ENCODE results near the gene TAC4. TPM values are rescaled to one million over a fixed set of nuclear protein-coding genes. Genes with fewer than 3 reads are reported as not detected.

The TAC4 gene
- total and polyA plus RNA-seq, 2 of the 13 experiments (the other 11 are each of a cell fraction or from before 2014, with no cell fraction given): not detected

DNA sequence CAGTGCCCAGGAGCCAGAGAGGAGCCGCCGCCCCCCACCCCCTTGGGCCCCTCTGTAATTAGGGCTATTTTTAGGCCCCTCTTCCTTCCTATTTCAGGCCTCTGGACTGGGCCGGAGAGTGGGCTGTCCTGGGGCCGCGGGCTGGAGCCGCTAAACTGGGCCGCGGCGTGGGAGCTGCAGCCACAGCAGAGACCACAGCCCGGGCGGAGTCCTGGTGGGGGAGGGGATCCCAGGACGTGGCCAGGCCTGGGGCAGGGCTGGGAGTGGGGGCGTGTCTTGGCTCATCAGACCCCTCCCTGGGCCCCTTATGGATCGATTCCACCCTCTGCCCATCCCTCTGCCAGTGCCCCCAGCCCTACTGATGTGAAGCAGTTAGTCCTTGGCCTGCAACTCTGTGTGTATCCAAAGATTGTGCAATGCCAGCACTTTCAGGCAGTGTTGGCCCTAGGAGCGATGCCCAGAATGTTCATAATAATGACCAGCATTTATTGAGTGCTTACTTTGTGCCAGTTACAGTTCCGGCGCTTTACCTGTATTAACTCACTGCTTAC, 15.0 kb upstream of the TAC4 start (continued):
- TF ChIP-seq MEIS2 (CRISPR knock-in tag; IDR thresholded peaks at IDR 0.05) (no peak), HNRNPH1 (optimal IDR thresholded peaks at IDR 0.05; ENCODE audit: low read depth, low read length) (no peak), FOXA3 (CRISPR knock-in tag; IDR thresholded peaks at IDR 0.05) (peak; percentile 69; the same call in 1 of the 2 replicates), NCOR1 (IDR thresholded peaks at IDR 0.05; ENCODE audit: borderline replicate concordance, low read length) (no peak), ZNF3 (CRISPR knock-in tag; IDR thresholded peaks at IDR 0.05) (0 out of 2 replicates have a peak, but pooled peaks have one; percentile 58), GTF2F1 (IDR thresholded peaks at IDR 0.05; ENCODE audit: low read length) (no peak), KAT7 (CRISPR knock-in tag; IDR thresholded peaks at IDR 0.05; ENCODE audit: borderline replicate concordance) (peak; percentile 36; the same call in 1 of the 2 replicates), PATZ1 (CRISPR knock-in tag; IDR thresholded peaks at IDR 0.05) (peak; percentile 88), USF2 (IDR thresholded peaks at IDR 0.05; ENCODE audit: low read depth, low read length) (no peak), USF2 (CRISPR knock-in tag; IDR thresholded peaks at IDR 0.05; ENCODE audit: borderline replicate concordance) (no peak), PAF1 (CRISPR knock-in tag; IDR thresholded peaks at IDR 0.05) (no peak), ZKSCAN8 (CRISPR knock-in tag; IDR thresholded peaks at IDR 0.05; ENCODE audit: borderline replicate concordance) (peak; percentile 56; the same call in 1 of the 2 replicates), RARA (CRISPR knock-in tag; IDR thresholded peaks at IDR 0.05) (peak; percentile 32; the same call in 1 of the 2 replicates)
- TF ChIP-seq, protein P1, sequence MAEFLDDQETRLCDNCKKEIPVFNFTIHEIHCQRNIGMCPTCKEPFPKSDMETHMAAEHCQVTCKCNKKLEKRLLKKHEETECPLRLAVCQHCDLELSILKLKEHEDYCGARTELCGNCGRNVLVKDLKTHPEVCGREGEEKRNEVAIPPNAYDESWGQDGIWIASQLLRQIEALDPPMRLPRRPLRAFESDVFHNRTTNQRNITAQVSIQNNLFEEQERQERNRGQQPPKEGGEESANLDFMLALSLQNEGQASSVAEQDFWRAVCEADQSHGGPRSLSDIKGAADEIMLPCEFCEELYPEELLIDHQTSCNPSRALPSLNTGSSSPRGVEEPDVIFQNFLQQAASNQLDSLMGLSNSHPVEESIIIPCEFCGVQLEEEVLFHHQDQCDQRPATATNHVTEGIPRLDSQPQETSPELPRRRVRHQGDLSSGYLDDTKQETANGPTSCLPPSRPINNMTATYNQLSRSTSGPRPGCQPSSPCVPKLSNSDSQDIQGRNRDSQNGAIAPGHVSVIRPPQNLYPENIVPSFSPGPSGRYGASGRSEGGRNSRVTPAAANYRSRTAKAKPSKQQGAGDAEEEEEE (CRISPR knock-in tag; IDR thresholded peaks at IDR 0.05; ENCODE audit: borderline replicate concordance): no peak
- TF ChIP-seq, protein P2, sequence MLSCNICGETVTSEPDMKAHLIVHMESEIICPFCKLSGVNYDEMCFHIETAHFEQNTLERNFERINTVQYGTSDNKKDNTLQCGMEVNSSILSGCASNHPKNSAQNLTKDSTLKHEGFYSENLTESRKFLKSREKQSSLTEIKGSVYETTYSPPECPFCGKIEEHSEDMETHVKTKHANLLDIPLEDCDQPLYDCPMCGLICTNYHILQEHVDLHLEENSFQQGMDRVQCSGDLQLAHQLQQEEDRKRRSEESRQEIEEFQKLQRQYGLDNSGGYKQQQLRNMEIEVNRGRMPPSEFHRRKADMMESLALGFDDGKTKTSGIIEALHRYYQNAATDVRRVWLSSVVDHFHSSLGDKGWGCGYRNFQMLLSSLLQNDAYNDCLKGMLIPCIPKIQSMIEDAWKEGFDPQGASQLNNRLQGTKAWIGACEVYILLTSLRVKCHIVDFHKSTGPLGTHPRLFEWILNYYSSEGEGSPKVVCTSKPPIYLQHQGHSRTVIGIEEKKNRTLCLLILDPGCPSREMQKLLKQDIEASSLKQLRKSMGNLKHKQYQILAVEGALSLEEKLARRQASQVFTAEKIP (CRISPR knock-in tag; IDR thresholded peaks at IDR 0.05; ENCODE audit: borderline replicate concordance): no peak
- TF ChIP-seq, protein P3, sequence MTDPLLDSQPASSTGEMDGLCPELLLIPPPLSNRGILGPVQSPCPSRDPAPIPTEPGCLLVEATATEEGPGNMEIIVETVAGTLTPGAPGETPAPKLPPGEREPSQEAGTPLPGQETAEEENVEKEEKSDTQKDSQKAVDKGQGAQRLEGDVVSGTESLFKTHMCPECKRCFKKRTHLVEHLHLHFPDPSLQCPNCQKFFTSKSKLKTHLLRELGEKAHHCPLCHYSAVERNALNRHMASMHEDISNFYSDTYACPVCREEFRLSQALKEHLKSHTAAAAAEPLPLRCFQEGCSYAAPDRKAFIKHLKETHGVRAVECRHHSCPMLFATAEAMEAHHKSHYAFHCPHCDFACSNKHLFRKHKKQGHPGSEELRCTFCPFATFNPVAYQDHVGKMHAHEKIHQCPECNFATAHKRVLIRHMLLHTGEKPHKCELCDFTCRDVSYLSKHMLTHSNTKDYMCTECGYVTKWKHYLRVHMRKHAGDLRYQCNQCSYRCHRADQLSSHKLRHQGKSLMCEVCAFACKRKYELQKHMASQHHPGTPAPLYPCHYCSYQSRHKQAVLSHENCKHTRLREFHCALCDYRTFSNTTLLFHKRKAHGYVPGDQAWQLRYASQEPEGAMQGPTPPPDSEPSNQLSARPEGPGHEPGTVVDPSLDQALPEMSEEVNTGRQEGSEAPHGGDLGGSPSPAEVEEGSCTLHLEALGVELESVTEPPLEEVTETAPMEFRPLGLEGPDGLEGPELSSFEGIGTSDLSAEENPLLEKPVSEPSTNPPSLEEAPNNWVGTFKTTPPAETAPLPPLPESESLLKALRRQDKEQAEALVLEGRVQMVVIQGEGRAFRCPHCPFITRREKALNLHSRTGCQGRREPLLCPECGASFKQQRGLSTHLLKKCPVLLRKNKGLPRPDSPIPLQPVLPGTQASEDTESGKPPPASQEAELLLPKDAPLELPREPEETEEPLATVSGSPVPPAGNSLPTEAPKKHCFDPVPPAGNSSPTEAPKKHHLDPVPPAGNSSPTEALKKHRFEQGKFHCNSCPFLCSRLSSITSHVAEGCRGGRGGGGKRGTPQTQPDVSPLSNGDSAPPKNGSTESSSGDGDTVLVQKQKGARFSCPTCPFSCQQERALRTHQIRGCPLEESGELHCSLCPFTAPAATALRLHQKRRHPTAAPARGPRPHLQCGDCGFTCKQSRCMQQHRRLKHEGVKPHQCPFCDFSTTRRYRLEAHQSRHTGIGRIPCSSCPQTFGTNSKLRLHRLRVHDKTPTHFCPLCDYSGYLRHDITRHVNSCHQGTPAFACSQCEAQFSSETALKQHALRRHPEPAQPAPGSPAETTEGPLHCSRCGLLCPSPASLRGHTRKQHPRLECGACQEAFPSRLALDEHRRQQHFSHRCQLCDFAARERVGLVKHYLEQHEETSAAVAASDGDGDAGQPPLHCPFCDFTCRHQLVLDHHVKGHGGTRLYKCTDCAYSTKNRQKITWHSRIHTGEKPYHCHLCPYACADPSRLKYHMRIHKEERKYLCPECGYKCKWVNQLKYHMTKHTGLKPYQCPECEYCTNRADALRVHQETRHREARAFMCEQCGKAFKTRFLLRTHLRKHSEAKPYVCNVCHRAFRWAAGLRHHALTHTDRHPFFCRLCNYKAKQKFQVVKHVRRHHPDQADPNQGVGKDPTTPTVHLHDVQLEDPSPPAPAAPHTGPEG (CRISPR knock-in tag; IDR thresholded peaks at IDR 0.05): no peak

All from HepG2 (cell line).